NCI-H2029 treated with DMSO at 0.1 percent for 48 hours (cell line): Measurements from ENCODE around the gene UQCRHL.
"Not testable (repeated sequence)": the region's sequence is repeated elsewhere in the genome, so short reads cannot be mapped to it uniquely, and the experiment has no call there.

Experiments
- DNase-seq: peaks from one replicate; lab custom pipeline; 2025; lab: John Stamatoyannopoulos, UW

UQCRHL gene

GRCh38 chr1:15807549-15807948 lies at the start of gene UQCRHL:
Gene UQCRHL (minus strand): TSS chr1:15807649. CDS start chr1:15807649, 0 bp downstream.
- DNase-seq, result not testable (repeated sequence)

DNA sequence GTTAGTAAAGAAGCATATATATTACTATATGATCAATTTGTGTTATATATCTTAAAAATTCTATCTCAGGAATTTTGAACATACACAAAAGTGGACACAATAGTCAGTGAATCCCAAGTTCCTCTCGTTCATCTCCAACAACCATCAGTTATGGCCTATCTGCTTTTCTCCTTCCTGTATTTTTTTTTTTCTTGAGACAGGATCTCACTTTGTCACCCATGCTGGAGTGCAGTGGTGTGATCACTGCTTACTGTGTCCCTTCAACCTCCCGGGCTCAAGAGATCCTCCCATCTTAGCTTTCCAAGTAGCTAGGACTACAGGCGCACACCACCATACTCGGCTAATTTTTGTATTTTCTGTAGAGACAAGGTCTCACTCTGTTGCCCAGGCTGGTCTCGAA lies 49.4 kb upstream of the UQCRHL start:
- no peak for DNase-seq

- no peak for DNase-seq
Observed at GRCh38 chr1:15852828-15853302, 45.4 kb upstream of the UQCRHL start.

GRCh38 chr1:15852036-15852827 lies 44.8 kb upstream of the UQCRHL start:
- DNase-seq, result peak; percentile 42

DNA sequence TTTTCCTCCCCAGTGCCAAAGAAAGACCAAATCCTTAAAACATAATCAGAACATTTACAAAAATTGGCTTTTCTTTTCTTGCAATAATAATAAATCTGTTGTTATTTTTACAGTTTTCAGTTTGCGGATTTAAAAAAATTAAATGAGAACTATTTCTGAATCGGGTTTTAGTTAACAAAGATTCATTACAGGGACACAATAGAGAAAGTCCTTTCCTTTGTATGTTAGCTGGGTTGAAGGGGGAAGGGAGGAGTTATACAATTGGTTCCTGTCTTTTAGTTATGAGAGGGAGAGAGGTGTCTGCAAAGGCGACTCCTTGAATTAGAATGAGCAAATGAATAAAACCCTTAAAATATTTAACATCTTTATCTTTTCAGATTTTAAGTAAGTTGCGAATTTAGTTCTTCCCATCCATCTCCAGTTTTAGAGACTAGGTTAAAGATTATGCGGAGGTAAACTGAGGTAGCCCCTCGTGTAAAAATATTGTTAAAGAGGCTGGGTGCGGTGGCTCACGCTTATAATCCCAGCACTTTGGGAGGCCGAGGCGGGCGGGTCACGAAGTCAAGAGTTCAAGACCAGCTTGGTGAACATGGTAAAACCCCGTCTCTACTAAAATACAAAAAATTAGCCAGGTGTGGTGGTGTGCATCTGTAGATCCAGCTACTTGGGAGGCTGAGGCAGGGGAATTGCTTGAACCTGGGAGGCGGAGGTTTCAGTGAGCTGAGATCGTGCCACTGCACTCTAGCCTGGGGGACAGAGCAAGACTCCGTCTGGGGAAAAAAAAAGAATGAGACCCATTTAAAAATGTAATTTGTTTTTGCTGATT lies 44.0 kb upstream of the UQCRHL start:
- no peak for DNase-seq

- DNase-seq, result no peak
Observed at GRCh38 chr1:15850471-15851001, 43.1 kb upstream of the UQCRHL start.

GRCh38 chr1:15849775-15850324 lies 42.4 kb upstream of the UQCRHL start:
- DNase-seq, result peak; percentile 72

GRCh38 chr1:15848929-15849774 lies 41.7 kb upstream of the UQCRHL start:
- peak; percentile 82 for DNase-seq

DNA sequence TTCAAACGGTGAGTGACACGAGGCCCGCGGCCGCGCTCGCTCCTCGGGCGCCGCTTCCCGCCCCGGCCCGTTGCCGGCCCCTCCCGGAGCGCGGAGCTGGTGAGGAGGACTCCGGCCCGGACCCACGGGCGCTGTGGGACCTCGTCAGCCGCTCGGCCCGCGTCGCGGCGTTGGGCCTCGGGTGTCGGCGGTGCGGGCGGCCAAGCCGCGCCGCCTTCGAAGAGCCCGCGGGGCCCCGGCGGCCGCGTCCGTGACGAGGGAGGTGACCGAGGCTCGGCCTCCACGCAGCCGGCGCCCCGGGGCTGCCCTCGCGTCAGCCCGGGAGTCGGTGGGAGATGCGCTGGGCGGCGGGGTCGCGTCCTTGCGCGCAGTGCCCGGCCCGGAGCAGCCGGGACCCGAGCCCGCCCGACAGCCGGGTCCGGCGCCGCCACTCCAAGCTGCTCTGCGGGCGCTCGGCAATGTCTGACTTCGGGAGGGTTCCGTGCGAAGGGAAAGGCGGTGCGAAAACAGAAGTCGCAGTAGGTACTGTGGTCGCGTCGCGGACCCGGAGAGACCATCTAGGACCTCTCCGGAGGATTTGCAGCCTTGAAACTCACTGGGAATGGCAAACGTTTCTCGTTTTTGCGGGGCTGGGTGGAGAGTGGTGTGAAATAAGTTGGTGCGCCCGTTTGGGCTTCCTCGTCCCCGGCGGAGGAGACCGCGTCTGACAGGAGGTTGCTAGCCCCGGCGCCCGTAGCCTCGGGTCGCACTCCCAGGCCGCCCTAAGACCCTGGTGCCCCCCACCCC lies 40.9 kb upstream of the UQCRHL start:
- DNase-seq, result no peak

- DNase-seq, result no peak
Observed at GRCh38 chr1:15847893-15848142, 40.4 kb upstream of the UQCRHL start.

- peak; percentile 82 for DNase-seq
Observed at GRCh38 chr1:15847100-15847892, 39.8 kb upstream of the UQCRHL start, which contains the start of gene SPEN. Gene SPEN (plus strand): TSS chr1:15847707. CDS start chr1:15848068, 361 bp downstream.

DNA sequence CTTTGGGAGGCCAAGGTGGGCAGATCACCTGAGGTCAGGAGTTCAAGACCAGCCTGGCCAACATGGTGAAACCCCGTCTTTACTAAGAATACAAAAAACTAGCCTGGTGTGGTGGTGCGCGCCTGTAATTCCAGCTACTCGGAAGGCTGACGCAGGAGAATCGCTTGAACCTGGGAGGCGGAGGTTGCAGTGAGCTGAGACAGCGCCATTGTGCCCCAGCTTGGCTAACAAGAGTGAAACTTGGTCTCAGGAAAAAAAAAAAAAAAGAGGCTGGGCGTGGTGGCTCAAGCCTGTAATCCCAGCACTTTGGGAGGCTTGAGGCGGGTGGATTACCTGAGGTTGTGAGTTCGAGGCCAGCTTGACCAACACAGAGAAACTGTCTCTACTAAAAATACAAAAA lies 38.6 kb upstream of the UQCRHL start:
- not testable (repeated sequence) for DNase-seq

DNA sequence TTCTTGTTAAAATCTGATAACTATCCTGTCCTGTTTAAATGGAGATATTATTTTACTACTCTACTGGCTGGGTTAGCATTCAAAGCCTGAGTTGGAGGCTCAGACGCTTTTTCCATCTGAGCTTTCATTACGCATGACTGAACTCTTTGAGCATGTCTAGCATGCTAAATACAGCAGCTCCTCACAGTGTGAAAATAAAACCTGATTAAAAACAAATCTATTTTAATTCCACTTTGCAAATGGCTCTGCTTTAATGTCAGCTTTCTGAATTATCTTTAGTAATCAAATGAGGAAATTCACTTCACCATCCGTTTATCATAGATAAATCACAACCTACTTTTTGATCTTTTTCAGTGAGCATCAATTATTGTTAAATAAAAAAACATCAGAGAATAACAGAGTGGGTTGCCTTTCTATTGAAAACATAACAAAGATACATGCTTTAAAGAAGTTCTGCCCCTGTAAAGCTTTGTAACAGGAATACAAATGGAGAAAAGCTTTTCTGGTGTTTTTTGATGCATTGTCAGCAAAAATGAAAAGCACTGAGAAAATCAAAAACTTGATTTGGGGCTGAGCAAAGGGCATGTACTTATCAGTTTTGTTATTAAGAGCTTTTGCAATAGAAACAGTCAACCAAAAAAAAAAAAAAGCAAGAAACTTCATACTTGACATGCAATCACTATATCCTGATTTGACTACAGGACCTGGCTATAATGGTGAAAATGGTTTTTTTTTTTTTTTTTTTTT lies 36.5 kb upstream of the UQCRHL start:
- no peak for DNase-seq

DNA sequence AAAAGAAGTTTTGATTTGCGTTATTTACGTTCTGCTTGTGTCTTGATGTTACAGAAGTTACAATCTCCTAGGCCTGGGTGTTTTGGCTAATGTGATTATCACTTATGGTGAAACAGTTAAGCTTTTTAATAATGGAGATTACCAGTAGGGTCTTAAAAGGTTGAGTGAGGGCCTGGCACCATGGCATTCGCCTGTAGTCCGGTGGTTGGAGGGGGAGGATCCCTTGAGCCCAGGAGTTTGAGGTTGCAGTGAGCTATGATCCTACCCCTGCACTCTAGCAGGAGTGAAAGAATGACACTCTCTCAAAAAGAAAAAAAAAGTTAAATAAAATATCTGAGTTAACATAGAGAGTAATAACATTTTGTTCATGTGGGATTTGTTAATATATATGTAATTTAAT lies 31.3 kb upstream of the UQCRHL start:
- DNase-seq, result no peak

GRCh38 chr1:15837931-15838330 lies 30.5 kb upstream of the UQCRHL start:
- DNase-seq, result no peak

DNA sequence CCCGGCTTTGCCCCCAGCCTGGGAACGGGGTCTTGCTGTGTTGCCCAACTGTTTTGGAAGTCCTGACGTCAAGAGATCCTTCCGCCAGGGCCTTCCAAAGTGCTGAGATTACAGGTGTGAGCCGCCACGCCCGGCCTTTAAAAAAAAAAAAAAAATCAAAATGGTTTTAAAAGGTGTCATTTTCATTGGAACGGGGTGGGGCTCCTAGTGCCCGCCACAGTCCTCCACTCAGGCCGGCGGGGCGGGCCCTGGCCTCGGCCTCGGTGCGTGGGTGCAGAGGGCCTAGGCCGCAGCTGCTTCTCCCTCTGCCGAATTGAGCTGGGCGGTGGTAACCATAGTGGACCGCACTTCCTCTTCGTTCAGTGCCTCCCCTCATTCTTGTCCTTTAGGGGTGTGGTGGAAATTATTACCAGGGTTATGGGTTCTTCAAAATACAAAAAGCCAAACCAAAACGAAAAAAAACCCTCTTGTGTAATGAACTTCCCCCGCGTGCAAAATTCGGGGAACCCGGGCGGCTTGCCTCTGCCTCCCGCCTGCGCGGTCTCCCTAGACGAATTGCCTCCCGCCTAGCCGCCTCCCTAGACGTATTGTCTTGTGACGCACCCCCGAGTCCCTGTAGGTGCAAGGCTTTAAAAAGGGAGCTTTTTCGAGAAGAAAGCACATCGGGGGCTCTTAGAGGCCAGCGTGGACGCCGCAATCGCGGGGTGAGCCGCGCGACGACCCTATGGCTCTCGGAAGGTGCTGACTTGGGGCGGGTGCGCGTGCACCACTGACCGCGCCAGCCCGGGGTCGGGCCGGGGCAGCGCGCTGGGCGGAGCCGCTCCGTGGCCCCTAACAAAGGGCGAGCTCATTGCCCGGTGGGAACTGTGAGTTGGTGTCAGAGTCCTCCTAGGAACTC lies 29.6 kb upstream of the UQCRHL start:
- DNase-seq, result no peak

DNA sequence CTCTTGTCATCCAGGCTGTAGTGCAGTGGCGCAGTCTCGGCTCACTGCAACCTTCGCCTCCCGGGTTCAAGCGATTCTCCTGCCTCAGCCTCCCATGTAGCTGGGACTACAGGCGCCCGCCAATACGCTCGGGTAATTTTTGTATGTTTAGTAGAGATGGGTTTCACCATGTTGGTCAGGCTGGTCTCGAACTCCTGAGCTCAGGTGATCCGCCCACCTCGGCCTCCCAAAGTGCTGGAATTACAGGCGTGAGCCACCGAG lies 29.0 kb upstream of the UQCRHL start:
- not testable (repeated sequence) for DNase-seq

- DNase-seq, result peak; percentile 89
Observed at GRCh38 chr1:15835741-15836510, 28.5 kb upstream of the UQCRHL start.
